Measurements from ENCODE around the gene AACS.

DNA sequence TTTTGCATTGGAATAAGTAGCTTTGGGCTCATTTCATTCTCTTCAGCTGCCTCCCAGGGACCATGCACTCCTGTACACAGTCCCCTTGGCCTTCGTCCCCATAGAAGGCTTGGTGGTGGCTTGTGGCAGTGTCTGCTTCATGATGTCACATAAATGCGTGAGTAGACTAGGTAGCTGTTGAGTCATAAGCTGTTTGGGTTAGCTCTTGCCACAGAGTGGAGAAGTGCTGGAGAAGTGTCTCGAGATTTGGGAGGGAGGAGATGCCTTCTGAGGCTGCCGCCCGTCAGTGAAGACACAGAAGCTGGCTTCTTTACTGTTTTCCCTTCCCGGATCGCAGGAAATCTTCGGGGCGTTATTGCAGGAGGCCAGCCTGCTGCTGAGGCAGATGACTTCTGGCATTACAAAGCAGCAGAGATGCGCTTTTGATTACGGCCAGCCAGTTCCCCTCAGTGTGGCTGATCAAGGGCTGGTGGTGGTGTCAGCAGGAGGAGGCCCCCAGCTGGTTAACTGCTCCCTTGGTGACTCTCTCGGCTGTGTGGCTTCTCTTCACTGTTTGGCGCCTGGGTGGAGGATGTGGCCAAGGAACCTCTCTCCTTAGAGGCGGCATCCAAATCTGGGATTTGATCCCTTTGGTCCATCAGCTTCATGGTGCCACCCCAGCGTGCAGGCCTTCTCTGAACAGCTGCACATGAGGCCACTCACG, 67.6 kb downstream of the AACS start:
- TF ChIP-seq CTCF (CRISPR knock-in tag; IDR thresholded peaks at IDR 0.05) (no peak), MAFK (conservative IDR thresholded peaks at IDR 0.05 in 1 of 2, IDR thresholded peaks at IDR 0.05 in 1 of 2; ENCODE audit: low read length in 2 of 2) (no peak), ZHX1 (CRISPR knock-in tag; IDR thresholded peaks at IDR 0.05; ENCODE audit: low read depth) (no peak), BCL3 (CRISPR knock-in tag; IDR thresholded peaks at IDR 0.05) (no peak), POLR2A (IDR thresholded peaks at IDR 0.05; ENCODE audit: insufficient read depth in 1 of 2, low read depth in 2 of 2, low read length in 2 of 2) (no peak), CSRNP2 (CRISPR knock-in tag; conservative IDR thresholded peaks at IDR 0.05; ENCODE audit: low read depth) (no peak), ZZZ3 (CRISPR knock-in tag; IDR thresholded peaks at IDR 0.05; ENCODE audit: borderline replicate concordance) (no peak), ZNF30 (CRISPR knock-in tag; IDR thresholded peaks at IDR 0.05) (no peak), TCF7L2 (IDR thresholded peaks at IDR 0.05; ENCODE audit: low read depth, low read length) (no peak)
- TF ChIP-seq, protein P1, sequence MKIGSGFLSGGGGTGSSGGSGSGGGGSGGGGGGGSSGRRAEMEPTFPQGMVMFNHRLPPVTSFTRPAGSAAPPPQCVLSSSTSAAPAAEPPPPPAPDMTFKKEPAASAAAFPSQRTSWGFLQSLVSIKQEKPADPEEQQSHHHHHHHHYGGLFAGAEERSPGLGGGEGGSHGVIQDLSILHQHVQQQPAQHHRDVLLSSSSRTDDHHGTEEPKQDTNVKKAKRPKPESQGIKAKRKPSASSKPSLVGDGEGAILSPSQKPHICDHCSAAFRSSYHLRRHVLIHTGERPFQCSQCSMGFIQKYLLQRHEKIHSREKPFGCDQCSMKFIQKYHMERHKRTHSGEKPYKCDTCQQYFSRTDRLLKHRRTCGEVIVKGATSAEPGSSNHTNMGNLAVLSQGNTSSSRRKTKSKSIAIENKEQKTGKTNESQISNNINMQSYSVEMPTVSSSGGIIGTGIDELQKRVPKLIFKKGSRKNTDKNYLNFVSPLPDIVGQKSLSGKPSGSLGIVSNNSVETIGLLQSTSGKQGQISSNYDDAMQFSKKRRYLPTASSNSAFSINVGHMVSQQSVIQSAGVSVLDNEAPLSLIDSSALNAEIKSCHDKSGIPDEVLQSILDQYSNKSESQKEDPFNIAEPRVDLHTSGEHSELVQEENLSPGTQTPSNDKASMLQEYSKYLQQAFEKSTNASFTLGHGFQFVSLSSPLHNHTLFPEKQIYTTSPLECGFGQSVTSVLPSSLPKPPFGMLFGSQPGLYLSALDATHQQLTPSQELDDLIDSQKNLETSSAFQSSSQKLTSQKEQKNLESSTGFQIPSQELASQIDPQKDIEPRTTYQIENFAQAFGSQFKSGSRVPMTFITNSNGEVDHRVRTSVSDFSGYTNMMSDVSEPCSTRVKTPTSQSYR (CRISPR knock-in tag; IDR thresholded peaks at IDR 0.05; ENCODE audit: borderline replicate concordance) = no peak
- TF ChIP-seq, protein P2, sequence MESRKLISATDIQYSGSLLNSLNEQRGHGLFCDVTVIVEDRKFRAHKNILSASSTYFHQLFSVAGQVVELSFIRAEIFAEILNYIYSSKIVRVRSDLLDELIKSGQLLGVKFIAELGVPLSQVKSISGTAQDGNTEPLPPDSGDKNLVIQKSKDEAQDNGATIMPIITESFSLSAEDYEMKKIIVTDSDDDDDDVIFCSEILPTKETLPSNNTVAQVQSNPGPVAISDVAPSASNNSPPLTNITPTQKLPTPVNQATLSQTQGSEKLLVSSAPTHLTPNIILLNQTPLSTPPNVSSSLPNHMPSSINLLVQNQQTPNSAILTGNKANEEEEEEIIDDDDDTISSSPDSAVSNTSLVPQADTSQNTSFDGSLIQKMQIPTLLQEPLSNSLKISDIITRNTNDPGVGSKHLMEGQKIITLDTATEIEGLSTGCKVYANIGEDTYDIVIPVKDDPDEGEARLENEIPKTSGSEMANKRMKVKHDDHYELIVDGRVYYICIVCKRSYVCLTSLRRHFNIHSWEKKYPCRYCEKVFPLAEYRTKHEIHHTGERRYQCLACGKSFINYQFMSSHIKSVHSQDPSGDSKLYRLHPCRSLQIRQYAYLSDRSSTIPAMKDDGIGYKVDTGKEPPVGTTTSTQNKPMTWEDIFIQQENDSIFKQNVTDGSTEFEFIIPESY (CRISPR knock-in tag; IDR thresholded peaks at IDR 0.05) = no peak
